NOMO-1 (cell line): ENCODE measurements around the gene PARP1.
"Not testable (repeated sequence)": the region's sequence is repeated elsewhere in the genome, so short reads cannot be mapped to it uniquely, and the experiment has no call there.

ENCODE experiments used
- DNase-seq, 2 experiments: peaks; one replicate each; lab custom pipeline; 2025; ENCODE audit not compliant: unreplicated experiment in 2 of 2; lab: John Stamatoyannopoulos, UW

PARP1 gene

GRCh38 chr1:226407497-226408284, at the start of gene PARP1:
Gene PARP1, minus strand, starts transcription at chr1:226408093. Its CDS starts 164 bp downstream, at chr1:226407929.
- DNase-seq = peak; percentile 73 to 89

- DNase-seq = no peak
Measured at GRCh38 chr1:226457307-226457712, 49.4 kb upstream of the PARP1 start.

- no peak for DNase-seq
Measured at GRCh38 chr1:226455843-226456242, 48.0 kb upstream of the PARP1 start.

- DNase-seq = no peak
Measured at GRCh38 chr1:226454349-226454748, 46.5 kb upstream of the PARP1 start.

GRCh38 chr1:226453015-226453704, 45.3 kb upstream of the PARP1 start:
- DNase-seq = no peak

GRCh38 chr1:226450688-226451087, 42.8 kb upstream of the PARP1 start:
- DNase-seq = no peak

GRCh38 chr1:226449823-226450222, 41.9 kb upstream of the PARP1 start:
- no peak for DNase-seq

GRCh38 chr1:226447932-226448665, 40.2 kb upstream of the PARP1 start:
- DNase-seq = no peak

- no peak for DNase-seq
Measured at GRCh38 chr1:226446094-226446493, 38.2 kb upstream of the PARP1 start.

- DNase-seq = no peak
Measured at GRCh38 chr1:226444901-226445300, 37.0 kb upstream of the PARP1 start.

- DNase-seq = no peak
Measured at GRCh38 chr1:226443439-226443838, 35.5 kb upstream of the PARP1 start.

GRCh38 chr1:226443033-226443432, 35.1 kb upstream of the PARP1 start:
- no peak for DNase-seq

- no peak for DNase-seq
Measured at GRCh38 chr1:226441629-226442028, 33.7 kb upstream of the PARP1 start.

GRCh38 chr1:226440512-226440911, 32.6 kb upstream of the PARP1 start:
- DNase-seq = no peak

- DNase-seq = no peak
Measured at GRCh38 chr1:226438007-226438406, 30.1 kb upstream of the PARP1 start.

GRCh38 chr1:226436855-226437491, 29.1 kb upstream of the PARP1 start:
- DNase-seq = no peak

GRCh38 chr1:226436472-226436854, 28.6 kb upstream of the PARP1 start:
- no peak for DNase-seq

GRCh38 chr1:226433341-226433720, 25.4 kb upstream of the PARP1 start:
- DNase-seq = no peak

- DNase-seq = no peak
Measured at GRCh38 chr1:226432586-226433340, 24.9 kb upstream of the PARP1 start.

GRCh38 chr1:226431898-226432297, 24.0 kb upstream of the PARP1 start:
- not testable (repeated sequence) for DNase-seq
